Brain microvascular endothelial cell (primary cell): ENCODE results near the gene CXorf65.
A peak's percentile ranks its signal among the peaks of the same experiment; 100 is the strongest.

ENCODE experiments used
- DNase-seq: peaks from one replicate; pipeline ENCODE4 v3.0.0-alpha.2; 2020
- H3K27ac ChIP-seq: fragments of 250-450 bp; sonication (Bioruptor Pico); 2 replicates; pipeline ENCODE4 v1.5.1; 2020; ENCODE audit warnings: mild to moderate bottlenecking, moderate library complexity
- H3K27me3 ChIP-seq: fragments of 250-450 bp; sonication (Bioruptor Pico); replicated peaks from 2 replicates; pipeline ENCODE4 v1.5.1; 2020; ENCODE audit warnings: mild to moderate bottlenecking
- H3K36me3 ChIP-seq: fragments of 250-450 bp; sonication (Bioruptor Pico); replicated peaks from 2 replicates; pipeline ENCODE4 v1.5.1; 2020; ENCODE audit warnings: mild to moderate bottlenecking
- H3K4me3 ChIP-seq: 2 replicates; pipeline ENCODE4 v1.5.1; 2011; ENCODE audit warnings: low read depth, mild to moderate bottlenecking, control low read depth, low read length, moderate library complexity
- in situ Hi-C: cut with HindIII; loops from 2 replicates; pipeline ENCODE4 v1.10.0; 2017; ENCODE audit warnings: low sequenced_read_pairs, low pct_ligation_motif_present
- TF ChIP-seq, protein P1 (sequence below): IDR thresholded peaks from 2 replicates; pipeline ENCODE4 v1.5.1; 2011; ENCODE audit warnings: low read depth, mild to moderate bottlenecking, moderate library complexity, low read length, control low read depth, inconsistent platforms; ENCODE audit errors: missing control alignments

CXorf65 gene

DNA sequence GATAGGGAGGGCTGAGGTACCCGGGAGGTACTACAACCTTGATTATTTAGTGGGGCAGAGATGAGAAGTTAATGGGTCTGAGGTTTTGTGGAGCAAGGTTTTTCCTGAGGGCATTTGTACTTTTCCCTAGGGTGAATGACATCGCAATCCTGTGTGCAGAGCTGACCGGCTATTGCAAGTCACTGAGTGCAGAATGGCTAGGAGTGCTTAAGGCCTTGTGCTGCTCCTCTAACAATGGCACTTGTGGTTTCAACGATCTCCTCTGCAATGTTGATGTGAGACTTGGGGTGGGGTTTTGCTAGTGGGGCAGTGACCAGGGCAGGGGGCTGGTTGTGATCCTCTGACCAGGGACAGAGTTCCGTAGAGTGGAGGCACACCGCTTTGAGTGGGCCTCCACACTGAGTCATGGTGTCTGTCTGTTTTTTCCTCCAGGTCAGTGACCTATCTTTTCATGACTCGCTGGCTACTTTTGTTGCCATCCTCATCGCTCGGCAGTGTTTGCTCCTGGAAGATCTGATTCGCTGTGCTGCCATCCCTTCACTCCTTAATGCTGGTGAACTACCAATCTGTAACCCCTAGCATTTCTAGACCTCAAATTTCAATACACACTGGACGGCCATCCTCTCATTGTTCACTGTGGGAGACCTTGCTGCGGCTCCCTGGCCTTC is 21.8 kb upstream of the CXorf65 start:
- H3K36me3 ChIP-seq: peaks cover 32% of the 10 kb centered on the region
- H3K27me3 ChIP-seq: no peaks in the 10 kb centered on the region
- H3K4me3 ChIP-seq: no peak overlapping the region
- TF ChIP-seq, protein P1, sequence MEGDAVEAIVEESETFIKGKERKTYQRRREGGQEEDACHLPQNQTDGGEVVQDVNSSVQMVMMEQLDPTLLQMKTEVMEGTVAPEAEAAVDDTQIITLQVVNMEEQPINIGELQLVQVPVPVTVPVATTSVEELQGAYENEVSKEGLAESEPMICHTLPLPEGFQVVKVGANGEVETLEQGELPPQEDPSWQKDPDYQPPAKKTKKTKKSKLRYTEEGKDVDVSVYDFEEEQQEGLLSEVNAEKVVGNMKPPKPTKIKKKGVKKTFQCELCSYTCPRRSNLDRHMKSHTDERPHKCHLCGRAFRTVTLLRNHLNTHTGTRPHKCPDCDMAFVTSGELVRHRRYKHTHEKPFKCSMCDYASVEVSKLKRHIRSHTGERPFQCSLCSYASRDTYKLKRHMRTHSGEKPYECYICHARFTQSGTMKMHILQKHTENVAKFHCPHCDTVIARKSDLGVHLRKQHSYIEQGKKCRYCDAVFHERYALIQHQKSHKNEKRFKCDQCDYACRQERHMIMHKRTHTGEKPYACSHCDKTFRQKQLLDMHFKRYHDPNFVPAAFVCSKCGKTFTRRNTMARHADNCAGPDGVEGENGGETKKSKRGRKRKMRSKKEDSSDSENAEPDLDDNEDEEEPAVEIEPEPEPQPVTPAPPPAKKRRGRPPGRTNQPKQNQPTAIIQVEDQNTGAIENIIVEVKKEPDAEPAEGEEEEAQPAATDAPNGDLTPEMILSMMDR: no peak
- no peak overlapping the region for H3K27ac ChIP-seq
- in situ Hi-C loops: no loop called here
- DNase-seq: no peak

DNA sequence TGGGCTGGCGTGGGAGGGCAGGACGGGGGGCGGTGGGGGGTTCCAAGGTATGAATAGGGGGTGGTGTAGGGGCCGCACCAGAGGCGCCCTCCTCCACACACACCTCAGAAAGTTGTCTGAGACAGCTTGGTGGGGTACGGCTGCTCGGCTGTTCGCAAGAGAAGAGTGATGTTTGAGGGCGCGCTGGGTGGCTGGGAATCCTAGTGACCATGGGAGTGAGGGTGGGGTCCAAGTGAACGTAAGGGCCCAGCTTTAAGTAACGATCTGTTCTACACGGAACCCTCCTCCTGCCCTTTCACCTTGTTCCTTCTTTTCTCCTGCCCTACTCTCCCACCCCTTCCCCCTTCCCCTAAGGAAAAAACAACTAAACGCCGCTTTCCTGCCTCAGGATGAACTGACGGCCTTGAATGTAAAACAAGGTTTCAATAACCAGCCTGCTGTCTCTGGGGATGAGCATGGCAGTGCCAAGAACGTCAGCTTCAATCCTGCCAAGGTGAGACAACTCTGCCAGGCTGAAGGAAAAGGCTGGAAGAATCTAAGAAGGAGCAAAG is 12.5 kb upstream of the CXorf65 start:
- in situ Hi-C loops: no loop called here
- Histone ChIP-seq H3K27me3 (no peaks in the 10 kb centered on the region), H3K27ac (no peak overlapping the region), H3K4me3 (peak overlapping the region; percentile 69), H3K36me3 (peaks cover 11% of the 10 kb centered on the region)
- TF ChIP-seq, protein P1: no peak
- no peak for DNase-seq

DNA sequence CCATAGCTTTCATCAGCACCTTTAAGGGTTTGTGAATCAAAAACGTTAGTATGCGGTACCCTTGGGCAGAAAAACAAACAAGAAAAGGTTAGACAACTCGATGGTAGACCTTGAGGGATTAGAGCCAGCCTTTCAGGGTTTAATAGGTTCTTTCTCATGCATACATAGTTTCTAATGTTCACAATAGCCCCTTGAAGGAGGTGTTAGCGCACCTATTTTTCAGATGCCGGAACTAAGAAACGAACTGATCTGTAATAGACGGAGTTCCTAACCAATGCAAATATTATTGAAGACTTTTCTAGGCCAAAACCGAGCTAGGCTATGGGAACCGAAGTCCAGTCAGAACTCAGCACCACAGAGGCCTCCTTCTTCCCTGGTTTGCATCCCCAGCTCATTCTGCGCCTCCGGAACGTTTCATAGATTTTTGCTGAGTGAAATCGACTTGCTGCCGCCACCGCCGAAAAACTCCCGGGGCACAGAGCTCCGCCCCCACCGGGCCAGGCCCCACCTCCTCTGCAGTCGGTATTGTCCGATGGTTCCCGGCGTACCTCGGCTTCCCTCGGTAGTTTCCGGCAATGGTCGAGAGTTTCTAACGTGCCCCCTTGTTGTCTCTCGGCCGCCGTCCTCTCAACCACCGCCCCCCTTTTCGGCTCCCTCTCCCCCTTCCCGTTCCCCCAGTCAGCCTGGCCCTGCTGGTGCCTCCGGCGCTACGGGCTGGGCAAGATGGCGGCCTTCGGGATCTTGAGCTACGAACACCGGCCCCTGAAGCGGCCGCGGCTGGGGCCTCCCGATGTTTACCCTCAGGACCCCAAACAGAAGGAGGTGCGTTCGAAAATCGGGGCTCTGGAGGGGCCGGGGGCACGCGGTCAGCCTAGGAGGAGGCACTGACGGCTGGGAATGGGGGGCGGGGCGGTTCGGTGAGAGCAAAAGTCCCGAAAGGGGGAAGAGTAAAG is 11.8 kb upstream of the CXorf65 start, which contains the start of gene MED12:
Gene MED12, plus strand, starts transcription at position 565 of the 953 bp plus-strand sequence. Its CDS starts 159 bp downstream, at position 724.
- Histone ChIP-seq H3K27me3 (no peaks in the 10 kb centered on the region), H3K4me3 (peak within 1 kb of the TSS; percentile 69), H3K36me3 (peaks cover 8% of the 10 kb centered on the region), H3K27ac (peak within 1 kb of the TSS; percentile 57)
- TF ChIP-seq, protein P1: no peak
- in situ Hi-C loops: no loop called here
- peak; percentile 54 for DNase-seq

DNA sequence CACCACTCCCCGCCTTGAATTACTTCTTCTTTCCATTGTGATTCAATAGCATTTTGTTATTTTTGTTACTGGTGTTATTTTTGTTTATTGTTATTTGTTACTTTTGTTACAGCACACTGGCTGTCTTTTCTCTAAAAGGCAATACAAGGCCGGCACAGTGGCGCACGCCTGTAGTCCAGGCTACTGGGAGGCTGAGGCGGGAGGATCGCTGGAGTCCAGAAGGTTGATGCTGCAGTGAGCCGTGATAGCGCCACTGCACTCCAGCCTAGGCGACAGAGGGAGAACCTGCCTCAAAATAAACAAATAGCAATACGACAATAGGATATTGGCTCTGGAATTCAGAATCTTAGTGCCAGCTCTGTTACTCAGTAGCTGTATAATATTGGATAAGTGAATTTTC is 10.8 kb upstream of the CXorf65 start:
- Histone ChIP-seq H3K27ac (no peak overlapping the region), H3K36me3 (peaks cover 4% of the 10 kb centered on the region), H3K4me3 (no peak overlapping the region), H3K27me3 (no peaks in the 10 kb centered on the region)
- no peak for DNase-seq
- TF ChIP-seq, protein P1: no peak
- in situ Hi-C loops: no loop called here

DNA sequence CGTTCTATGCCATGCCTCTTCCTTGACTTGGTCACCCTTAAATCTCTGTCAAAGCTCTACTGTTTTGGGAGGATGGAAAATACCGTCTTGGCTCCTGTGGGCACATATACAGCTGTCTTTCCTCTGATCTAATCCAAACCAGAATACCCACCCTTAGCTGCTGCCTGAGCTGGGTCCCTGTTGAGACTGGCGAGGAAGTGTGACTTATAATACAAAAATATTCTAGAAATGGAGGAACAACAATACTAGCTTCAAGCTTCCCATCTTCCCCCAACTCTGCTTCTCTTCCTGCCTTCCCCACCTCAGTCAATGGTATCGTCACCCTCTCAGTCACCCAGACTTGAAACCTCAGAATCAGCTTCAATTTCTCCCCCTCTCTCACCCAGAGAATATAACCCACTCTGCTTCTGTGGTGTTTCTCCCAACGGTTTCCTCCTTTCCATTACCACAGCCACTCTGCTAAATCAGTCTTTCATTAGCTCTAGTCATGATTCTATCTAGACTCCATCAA is 5.4 kb upstream of the CXorf65 start:
- TF ChIP-seq, protein P1: no peak
- Histone ChIP-seq H3K27me3 (no peaks in the 10 kb centered on the region), H3K36me3 (no peaks in the 10 kb centered on the region), H3K4me3 (no peak overlapping the region), H3K27ac (no peak overlapping the region)
- DNase-seq: no peak
- in situ Hi-C loops: no loop called here
